HCT116 (cell line): ENCODE measurements around the gene MTCP1. TPM values are rescaled to one million over a fixed set of nuclear protein-coding genes. Genes with fewer than 3 reads are reported as not detected.

Experiments
- ATAC-seq: fragments of 200-7000 bp; cut with Tn5 transposase; 2 replicates; pipeline ENCODE4 v1.9.1; 2020; ENCODE audit warnings: mild to moderate bottlenecking, moderate library complexity
- BruUV-seq: library from RNA; stranded (reverse); fragments of 400-500 nt; replicated peaks from 2 replicates; lab custom pipeline; 2021; lab: Mats Ljungman, UMichigan
- CTCF ChIA-PET: fragments of 300-600 bp; sonication (Branson Sonifier 250); formaldehyde crosslinking; loops from one replicate; lab custom pipeline; 2021; ENCODE audit warnings: antibody characterized with exemption; lab: Charles Lee
- POLR2A ChIA-PET: fragments of 300-600, 350-600 bp; sonication (Branson Sonifier 250); formaldehyde crosslinking; loops from one replicate; lab custom pipeline; 2021; ENCODE audit warnings: antibody characterized with exemption; lab: Charles Lee
- RAD21 ChIA-PET, 2 experiments: fragments of 300-600 bp; sonication (Branson Sonifier 250); formaldehyde crosslinking; loops; one replicate each; lab custom pipeline; 2023; ENCODE audit warnings: low total read pairs in 2 of 2; ENCODE audit not compliant: uncharacterized antibody in 2 of 2, unreplicated experiment in 2 of 2, low non-redundant PET in 1 of 2; lab: Charles Lee
- DNase-seq: peaks from one replicate; pipeline ENCODE4 v3.0.0-alpha.2; 2010; ENCODE audit warnings: low read depth, low spot score
- H2AFZ ChIP-seq: fragments of 200-600 bp; shearing (Covaris generic), sonication (generic); 2 replicates; pipeline ENCODE4 v1.6.1; 2017; ENCODE audit warnings: low read depth, mixed run types, mixed read lengths, antibody characterized with exemption, low read length; ENCODE audit not compliant: poor library complexity, severe bottlenecking
- H3K27ac ChIP-seq: 2 replicates; pipeline ENCODE4 v1.5.1; 2012; ENCODE audit warnings: low read depth, low read length
- H3K27me3 ChIP-seq: fragments of 200-600 bp; sonication (generic); 2 replicates; pipeline ENCODE4 v1.6.1; 2016; ENCODE audit warnings: mixed run types, low read length, mixed read lengths; ENCODE audit not compliant: insufficient read depth
- H3K36me3 ChIP-seq, 2 experiments: fragments of 200-500 bp in 1 of 2; fragments of 200-600 bp in 1 of 2; sonication (Bioruptor generic) in 1 of 2; sonication (generic) in 1 of 2; 2 replicates each; pipeline versions ENCODE4 v1.5.1 to v1.6.1; 2014 to 2016; ENCODE audit warnings: low read length in 2 of 2, inconsistent platforms in 1 of 2, mixed read lengths in 1 of 2, mixed run types in 1 of 2; ENCODE audit not compliant: insufficient read depth in 2 of 2, control insufficient read depth in 1 of 2
- H3K4me1 ChIP-seq, 2 experiments: fragments of 200-600 bp in 1 of 2; sonication (generic) in 1 of 2; 2 replicates each; pipeline versions ENCODE4 v1.5.1 to v1.6.1; 2012 to 2017; ENCODE audit warnings: low read length in 2 of 2, inconsistent platforms in 1 of 2, mild to moderate bottlenecking in 1 of 2, mixed read lengths in 1 of 2, mixed run types in 1 of 2, moderate library complexity in 1 of 2; ENCODE audit not compliant: insufficient read depth in 2 of 2, control insufficient read depth in 1 of 2
- H3K4me2 ChIP-seq: fragments of 200-600 bp; sonication (generic); 2 replicates; pipeline ENCODE4 v1.6.1; 2017; ENCODE audit warnings: mixed run types, low read length, mixed read lengths
- H3K4me3 ChIP-seq, 2 experiments: fragments of 200-600 bp in 1 of 2; sonication (generic) in 1 of 2; replicated peaks in 1 of 2; 2 replicates each; pipeline ENCODE4 v1.5.1; 2011 to 2016; ENCODE audit warnings: low read length in 2 of 2, control low read depth in 1 of 2, low read depth in 1 of 2, mild to moderate bottlenecking in 1 of 2, mixed read lengths in 1 of 2, mixed run types in 1 of 2
- H3K79me2 ChIP-seq: fragments of 200-600 bp; sonication (generic); 2 replicates; pipeline ENCODE4 v1.6.1; 2017; ENCODE audit warnings: mild to moderate bottlenecking, mixed run types, low read length, moderate library complexity, mixed read lengths; ENCODE audit not compliant: insufficient read depth
- H3K9ac ChIP-seq: fragments of 200-600 bp; sonication (generic); 2 replicates; pipeline ENCODE4 v1.6.1; 2016; ENCODE audit warnings: low read length, mixed read lengths
- H3K9me2 ChIP-seq: fragments of 200-600 bp; sonication (generic), shearing (Covaris generic); 2 replicates; pipeline ENCODE4 v1.6.1; 2017; ENCODE audit warnings: mixed run types, mild to moderate bottlenecking, moderate library complexity; ENCODE audit not compliant: insufficient read depth
- H3K9me3 ChIP-seq, 2 experiments: fragments of 200-500 bp in 1 of 2; fragments of 200-600 bp in 1 of 2; sonication (Bioruptor generic) in 1 of 2; sonication (generic) in 1 of 2; 2 replicates each; pipeline ENCODE4 v1.6.1; 2014 to 2017; ENCODE audit warnings: low read length in 2 of 2, mixed read lengths in 2 of 2, inconsistent platforms in 1 of 2, low read depth in 1 of 2, mild to moderate bottlenecking in 1 of 2, mixed run types in 1 of 2, moderate library complexity in 1 of 2; ENCODE audit not compliant: control insufficient read depth in 1 of 2, insufficient read depth in 1 of 2
- H4K20me1 ChIP-seq: fragments of 200-600 bp; sonication (generic), shearing (Covaris generic); 2 replicates; pipeline ENCODE4 v1.6.1; 2017; ENCODE audit warnings: mixed run types, mild to moderate bottlenecking, moderate library complexity; ENCODE audit not compliant: insufficient read depth
- ATF3 ChIP-seq: IDR thresholded peaks from 2 replicates; pipeline ENCODE4 v1.6.1; 2012
- CEBPB ChIP-seq: IDR thresholded peaks from 2 replicates; pipeline ENCODE4 v1.6.1; 2012; ENCODE audit warnings: low read depth
- EZH2phosphoT487 ChIP-seq: fragments of 200-600 bp; IDR thresholded peaks from 2 replicates; pipeline ENCODE4 v1.6.1; 2018; ENCODE audit warnings: antibody characterized with exemption, borderline replicate concordance
- POLR2AphosphoS5 ChIP-seq: IDR thresholded peaks from 2 replicates; pipeline ENCODE4 v1.6.1; 2011; ENCODE audit warnings: mild to moderate bottlenecking, low read depth, low read length, moderate library complexity
- SIN3A ChIP-seq: IDR thresholded peaks from 2 replicates; pipeline ENCODE4 v1.6.1; 2012; ENCODE audit warnings: low read depth
- SP1 ChIP-seq: IDR thresholded peaks from 2 replicates; pipeline ENCODE4 v1.6.1; 2012; ENCODE audit warnings: low read depth
- YY1 ChIP-seq: IDR thresholded peaks from 2 replicates; pipeline ENCODE4 v1.6.1; 2011; ENCODE audit warnings: low read length, low read depth, moderate library complexity, mild to moderate bottlenecking; ENCODE audit not compliant: insufficient replicate concordance; ENCODE audit errors: extremely low read depth
- ZFX ChIP-seq: fragments of 450-650 bp; IDR thresholded peaks from 2 replicates; pipeline ENCODE4 v1.6.1; 2017
- intact Hi-C: fragments of 100-400 bp; cut with micrococcal nuclease; formaldehyde crosslinking; loops from 2 replicates; pipeline ENCODE4 v1.10.0; 2022
- total RNA-seq: library from RNA; stranded (reverse); gene quantifications from one replicate; pipeline ENCODE4 v1.2.1, GENCODE V29; 2021; ENCODE audit not compliant: unreplicated experiment
- TF ChIP-seq, protein P1 (sequence below), 3 experiments: fragments of 200-600 bp in 1 of 3; sonication (generic) in 1 of 3; IDR thresholded peaks in 2 of 3; conservative IDR thresholded peaks in 1 of 3; 2 replicates each; pipeline ENCODE4 v1.5.1; 2012 to 2017; ENCODE audit warnings: low read depth in 2 of 3, low read length in 2 of 3, antibody characterized with exemption in 1 of 3, borderline replicate concordance in 1 of 3, control low read depth in 1 of 3, mild to moderate bottlenecking in 1 of 3, mixed read lengths in 1 of 3, mixed run types in 1 of 3, moderate library complexity in 1 of 3; ENCODE audit not compliant: insufficient read depth in 1 of 3
- TF ChIP-seq, protein P2 (sequence below): IDR thresholded peaks from 2 replicates; pipeline ENCODE4 v1.6.1; 2011; ENCODE audit warnings: mild to moderate bottlenecking, low read length, moderate library complexity; ENCODE audit not compliant: insufficient replicate concordance; ENCODE audit errors: extremely low read depth

Gene MTCP1
- total RNA-seq, 1 experiment from 2014 or later: 10.7 TPM

GRCh38 chrX:155054255-155054654, 16.7 kb downstream of the MTCP1 start (continued):
- TF ChIP-seq ATF3: no peak

DNA sequence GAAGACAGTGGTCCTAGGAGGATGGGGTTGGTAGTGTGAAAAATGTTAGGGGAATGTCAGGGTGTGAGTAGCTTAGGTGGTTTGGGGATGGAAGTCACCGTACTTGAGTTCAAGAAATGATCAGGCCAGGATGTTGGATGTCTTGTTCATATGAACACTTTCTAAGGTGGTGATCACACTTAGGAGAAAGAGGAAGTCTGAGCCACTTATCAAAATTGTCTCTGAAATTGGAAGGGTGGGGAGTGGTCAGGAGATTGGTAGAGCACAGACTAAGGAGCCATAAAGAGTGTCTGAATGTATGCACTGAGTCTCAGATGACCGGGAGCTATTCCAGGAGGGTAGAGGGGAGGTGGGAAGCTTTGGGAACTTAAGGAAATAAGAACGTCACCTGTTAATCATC, 17.3 kb downstream of the MTCP1 start:
- Histone ChIP-seq H3K27ac (no peak overlapping the region), H3K9ac (no peak overlapping the region), H3K27me3 (no peaks in the 10 kb centered on the region), H3K79me2 (no peaks in the 10 kb centered on the region), H3K4me3 (no peak overlapping the region), H2AFZ (no peak overlapping the region), H3K9me3 (no peaks in the 10 kb centered on the region), H3K4me1 (peaks cover 2 to 9% of the 10 kb centered on the region in 2 experiments; a peak in 1 of 4 replicates), H3K9me2 (no peaks in the 10 kb centered on the region), H3K36me3 (no peaks in the 10 kb centered on the region), H3K4me2 (no peak overlapping the region), H4K20me1 (no peaks in the 10 kb centered on the region)
- POLR2A ChIA-PET: no interaction called here
- BruUV-seq: no TSS peak
- TF ChIP-seq ZFX (no peak), SP1 (no peak)
- ATAC-seq (no peak), DNase-seq (no peak)
- CTCF ChIA-PET: no interaction called here
- RAD21 ChIA-PET: no interaction called here
- intact Hi-C loops: no loop called here

- no peaks in the 10 kb centered on the region for H3K79me2 ChIP-seq
- H2AFZ ChIP-seq: no peak overlapping the region
- peaks cover 2 to 9% of the 10 kb centered on the region in 2 experiments; a peak in 1 of 4 replicates for H3K4me1 ChIP-seq
- no peak overlapping the region for H3K9ac ChIP-seq
- no peak overlapping the region for H3K27ac ChIP-seq
- no peaks in the 10 kb centered on the region for H3K9me3 ChIP-seq
- ChIA-PET CTCF (no interaction called here), RAD21 (no interaction called here), POLR2A (no interaction called here)
- no peak for DNase-seq
- BruUV-seq: no TSS peak
- no peaks in the 10 kb centered on the region for H3K36me3 ChIP-seq
- intact Hi-C loops: no loop called here
- ATAC-seq: no peak
- no peak overlapping the region for H3K4me3 ChIP-seq
- H3K4me2 ChIP-seq: no peak overlapping the region
- no peaks in the 10 kb centered on the region for H3K27me3 ChIP-seq
- no peaks in the 10 kb centered on the region for H3K9me2 ChIP-seq
- no peaks in the 10 kb centered on the region for H4K20me1 ChIP-seq
- no peak for TF ChIP-seq ZFX
- TF ChIP-seq CEBPB: no peak
- TF ChIP-seq YY1: no peak
- TF ChIP-seq, protein P1, sequence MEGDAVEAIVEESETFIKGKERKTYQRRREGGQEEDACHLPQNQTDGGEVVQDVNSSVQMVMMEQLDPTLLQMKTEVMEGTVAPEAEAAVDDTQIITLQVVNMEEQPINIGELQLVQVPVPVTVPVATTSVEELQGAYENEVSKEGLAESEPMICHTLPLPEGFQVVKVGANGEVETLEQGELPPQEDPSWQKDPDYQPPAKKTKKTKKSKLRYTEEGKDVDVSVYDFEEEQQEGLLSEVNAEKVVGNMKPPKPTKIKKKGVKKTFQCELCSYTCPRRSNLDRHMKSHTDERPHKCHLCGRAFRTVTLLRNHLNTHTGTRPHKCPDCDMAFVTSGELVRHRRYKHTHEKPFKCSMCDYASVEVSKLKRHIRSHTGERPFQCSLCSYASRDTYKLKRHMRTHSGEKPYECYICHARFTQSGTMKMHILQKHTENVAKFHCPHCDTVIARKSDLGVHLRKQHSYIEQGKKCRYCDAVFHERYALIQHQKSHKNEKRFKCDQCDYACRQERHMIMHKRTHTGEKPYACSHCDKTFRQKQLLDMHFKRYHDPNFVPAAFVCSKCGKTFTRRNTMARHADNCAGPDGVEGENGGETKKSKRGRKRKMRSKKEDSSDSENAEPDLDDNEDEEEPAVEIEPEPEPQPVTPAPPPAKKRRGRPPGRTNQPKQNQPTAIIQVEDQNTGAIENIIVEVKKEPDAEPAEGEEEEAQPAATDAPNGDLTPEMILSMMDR (IDR thresholded peaks at IDR 0.05 in 2 of 3, conservative IDR thresholded peaks at IDR 0.05 in 1 of 3; ENCODE audit: borderline replicate concordance in 1 of 3, insufficient read depth in 1 of 3, low read depth in 2 of 3, low read length in 2 of 3): no peak
- TF ChIP-seq SIN3A: no peak
- TF ChIP-seq EZH2phosphoT487: no peak
- TF ChIP-seq, protein P2, sequence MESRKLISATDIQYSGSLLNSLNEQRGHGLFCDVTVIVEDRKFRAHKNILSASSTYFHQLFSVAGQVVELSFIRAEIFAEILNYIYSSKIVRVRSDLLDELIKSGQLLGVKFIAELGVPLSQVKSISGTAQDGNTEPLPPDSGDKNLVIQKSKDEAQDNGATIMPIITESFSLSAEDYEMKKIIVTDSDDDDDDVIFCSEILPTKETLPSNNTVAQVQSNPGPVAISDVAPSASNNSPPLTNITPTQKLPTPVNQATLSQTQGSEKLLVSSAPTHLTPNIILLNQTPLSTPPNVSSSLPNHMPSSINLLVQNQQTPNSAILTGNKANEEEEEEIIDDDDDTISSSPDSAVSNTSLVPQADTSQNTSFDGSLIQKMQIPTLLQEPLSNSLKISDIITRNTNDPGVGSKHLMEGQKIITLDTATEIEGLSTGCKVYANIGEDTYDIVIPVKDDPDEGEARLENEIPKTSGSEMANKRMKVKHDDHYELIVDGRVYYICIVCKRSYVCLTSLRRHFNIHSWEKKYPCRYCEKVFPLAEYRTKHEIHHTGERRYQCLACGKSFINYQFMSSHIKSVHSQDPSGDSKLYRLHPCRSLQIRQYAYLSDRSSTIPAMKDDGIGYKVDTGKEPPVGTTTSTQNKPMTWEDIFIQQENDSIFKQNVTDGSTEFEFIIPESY: no peak
- no peak for TF ChIP-seq POLR2AphosphoS5
These were observed 18.0 kb downstream of the MTCP1 start for GRCh38 chrX:155052738-155053498.
